ENCODE measurements around the gene BRAF.

DNA sequence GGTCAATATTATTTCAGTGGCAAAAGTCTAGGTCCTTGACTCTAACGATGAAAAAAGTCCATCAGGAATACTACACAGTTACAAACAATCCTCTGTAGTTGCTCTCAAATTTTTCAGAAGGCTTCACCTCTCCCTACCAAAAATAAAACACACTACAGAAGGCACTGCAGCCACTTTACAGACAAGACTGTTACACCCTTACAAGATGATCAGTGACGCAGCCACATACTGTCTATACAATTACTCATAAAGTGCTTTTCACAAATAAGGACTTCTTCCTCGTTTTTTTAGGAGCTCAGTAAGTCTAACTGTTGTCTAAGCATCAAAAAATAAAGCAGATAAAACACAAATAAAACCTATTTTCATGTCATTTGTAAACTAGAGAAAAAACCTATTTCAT, 201.2 kb downstream of the BRAF start:
- TF ChIP-seq POLR2AphosphoS5 (IDR thresholded peaks at IDR 0.05) (no peak), EP300 (IDR thresholded peaks at IDR 0.05) (no peak), POLR2A (IDR thresholded peaks at IDR 0.05; ENCODE audit: low read depth) (no peak)
- TF ChIP-seq, protein P1, sequence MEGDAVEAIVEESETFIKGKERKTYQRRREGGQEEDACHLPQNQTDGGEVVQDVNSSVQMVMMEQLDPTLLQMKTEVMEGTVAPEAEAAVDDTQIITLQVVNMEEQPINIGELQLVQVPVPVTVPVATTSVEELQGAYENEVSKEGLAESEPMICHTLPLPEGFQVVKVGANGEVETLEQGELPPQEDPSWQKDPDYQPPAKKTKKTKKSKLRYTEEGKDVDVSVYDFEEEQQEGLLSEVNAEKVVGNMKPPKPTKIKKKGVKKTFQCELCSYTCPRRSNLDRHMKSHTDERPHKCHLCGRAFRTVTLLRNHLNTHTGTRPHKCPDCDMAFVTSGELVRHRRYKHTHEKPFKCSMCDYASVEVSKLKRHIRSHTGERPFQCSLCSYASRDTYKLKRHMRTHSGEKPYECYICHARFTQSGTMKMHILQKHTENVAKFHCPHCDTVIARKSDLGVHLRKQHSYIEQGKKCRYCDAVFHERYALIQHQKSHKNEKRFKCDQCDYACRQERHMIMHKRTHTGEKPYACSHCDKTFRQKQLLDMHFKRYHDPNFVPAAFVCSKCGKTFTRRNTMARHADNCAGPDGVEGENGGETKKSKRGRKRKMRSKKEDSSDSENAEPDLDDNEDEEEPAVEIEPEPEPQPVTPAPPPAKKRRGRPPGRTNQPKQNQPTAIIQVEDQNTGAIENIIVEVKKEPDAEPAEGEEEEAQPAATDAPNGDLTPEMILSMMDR (IDR thresholded peaks at IDR 0.05), result no peak
